Gastroesophageal sphincter (tissue), 4 donors: ENCODE measurements around the gene CRLF2. TPM values are rescaled to one million over a fixed set of nuclear protein-coding genes. Genes with fewer than 3 reads are reported as not detected.
"Not testable (repeated sequence)": the region's sequence is repeated elsewhere in the genome, so short reads cannot be mapped to it uniquely, and the experiment has no call there.

Experiments used
- ATAC-seq: fragments of 150-250 bp; one replicate; pipeline ENCODE4 v1.9.1; 2016; ENCODE audit warnings: mild to moderate bottlenecking, moderate library complexity
- H3K27ac ChIP-seq, 4 donors: fragments of 200-600 bp; sonication (generic) in 3 of 4; 1 replicate in 3 of 4; 2 replicates in 1 of 4; pipeline ENCODE4 v1.5.1; 2016 to 2019
- H3K27me3 ChIP-seq: fragments of 200-600 bp; sonication (generic); one replicate; pipeline ENCODE4 v1.5.1; 2019
- H3K36me3 ChIP-seq, 2 donors: fragments of 200-600 bp; sonication (generic); one replicate each; pipeline ENCODE4 v1.5.1; 2019; ENCODE audit warnings: control low read depth in 1 of 2
- H3K4me1 ChIP-seq, 3 donors: fragments of 200-600 bp; sonication (generic); 1 replicate in 2 of 3; 2 replicates in 1 of 3; pipeline ENCODE4 v1.5.1; 2016 to 2019; ENCODE audit warnings: control low read depth in 2 of 3
- H3K4me3 ChIP-seq, 2 donors: fragments of 200-600 bp; sonication (generic); one replicate each; pipeline ENCODE4 v1.5.1; 2019; ENCODE audit warnings: mild to moderate bottlenecking in 1 of 2, moderate library complexity in 1 of 2
- H3K9me3 ChIP-seq, 3 donors: fragments of 200-600 bp; sonication (generic); one replicate each; pipeline ENCODE4 v1.5.1; 2017 to 2019; ENCODE audit warnings: control low read depth in 2 of 3
- CTCF ChIP-seq, 4 experiments: fragments of 200-600 bp in 2 of 4; fragments of 450-650 bp in 2 of 4; sonication (generic) in 1 of 4; IDR thresholded peaks; one replicate each; pipeline ENCODE4 v1.5.1; 2017 to 2019; ENCODE audit warnings: antibody characterized with exemption in 4 of 4, mild to moderate bottlenecking in 2 of 4, moderate library complexity in 2 of 4
- EP300 ChIP-seq: sonication (generic); formaldehyde crosslinking; IDR thresholded peaks from one replicate; pipeline ENCODE4 v1.6.1; 2017; ENCODE audit warnings: antibody characterized with exemption, mild to moderate bottlenecking
- POLR2A ChIP-seq, 2 donors: fragments of 450-650 bp; IDR thresholded peaks; one replicate each; pipeline ENCODE4 v1.6.1; 2017; ENCODE audit warnings: antibody characterized with exemption in 2 of 2, mild to moderate bottlenecking in 2 of 2, moderate library complexity in 1 of 2
- POLR2AphosphoS5 ChIP-seq: sonication (generic); formaldehyde crosslinking; IDR thresholded peaks from one replicate; pipeline ENCODE4 v1.6.1; 2017; ENCODE audit warnings: antibody characterized with exemption
- WGBS, 2 donors: methylation state at CpG; one replicate each; pipeline ENCODE4 v1.1.5; 2018; ENCODE audit warnings: low coverage in 1 of 2; 5-methylcytosine and 5-hydroxymethylcytosine counted together
- total RNA-seq, 4 donors: library from RNA; depleted of rRNA; stranded (reverse); fragments of >200 nt; gene quantifications; one replicate each; pipeline ENCODE4 v1.1.0, GENCODE V29; 2016

Gene CRLF2
- total RNA-seq, 4 donors from 2014 or later, result 0.93 to 2.3 (median 2.0) TPM; not detected in 1

GRCh38 chrX:1162119-1162916 lies 50.1 kb downstream of the CRLF2 start:
- no peaks in the 10 kb centered on the region for H3K9me3 ChIP-seq
- H3K27ac ChIP-seq, result no peak overlapping the region
- no peak for ATAC-seq
- H3K27me3 ChIP-seq, result peaks cover 34% of the 10 kb centered on the region
- H3K4me3 ChIP-seq, result no peak overlapping the region
- WGBS, 2 donors, result 51 to 73% methylated on average over 2 to 9 of the region's 10 CpGs
- H3K36me3 ChIP-seq, result no peaks in the 10 kb centered on the region
- TF ChIP-seq POLR2A (IDR thresholded peaks at IDR 0.05), result no peak
- TF ChIP-seq EP300, result no peak
- no peak for TF ChIP-seq CTCF (IDR thresholded peaks at IDR 0.05)
- no peak for TF ChIP-seq POLR2AphosphoS5
- H3K4me1 ChIP-seq, result no peaks in the 10 kb centered on the region

DNA sequence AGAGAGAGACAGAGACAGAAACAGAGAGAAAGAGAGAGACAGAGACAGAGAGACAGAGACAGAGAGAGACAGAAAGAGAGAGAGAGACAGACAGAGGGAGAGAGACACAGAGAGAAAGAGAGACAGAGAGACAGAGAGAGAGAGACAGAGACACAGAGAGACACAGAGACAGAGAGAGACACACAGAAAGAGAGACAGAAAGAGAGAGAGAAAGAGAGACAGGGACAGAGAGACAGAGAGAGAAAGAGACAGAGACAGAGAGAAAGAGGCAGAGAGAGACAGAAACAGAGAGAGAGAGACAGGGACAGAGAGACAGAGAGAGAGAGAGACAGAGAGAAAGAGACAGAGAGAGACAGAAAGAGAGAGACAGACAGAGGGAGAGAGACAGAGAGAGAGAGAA lies 52.9 kb downstream of the CRLF2 start:
- peaks cover 40% of the 10 kb centered on the region for H3K27me3 ChIP-seq
- no peaks in the 10 kb centered on the region for H3K4me1 ChIP-seq
- H3K9me3 ChIP-seq, result no peaks in the 10 kb centered on the region
- no peak for ATAC-seq
- H3K4me3 ChIP-seq, result no peak overlapping the region
- no peak overlapping the region for H3K27ac ChIP-seq
- TF ChIP-seq POLR2AphosphoS5 (no peak), EP300 (no peak), CTCF (IDR thresholded peaks at IDR 0.05) (no peak)
- no peaks in the 10 kb centered on the region for H3K36me3 ChIP-seq

DNA sequence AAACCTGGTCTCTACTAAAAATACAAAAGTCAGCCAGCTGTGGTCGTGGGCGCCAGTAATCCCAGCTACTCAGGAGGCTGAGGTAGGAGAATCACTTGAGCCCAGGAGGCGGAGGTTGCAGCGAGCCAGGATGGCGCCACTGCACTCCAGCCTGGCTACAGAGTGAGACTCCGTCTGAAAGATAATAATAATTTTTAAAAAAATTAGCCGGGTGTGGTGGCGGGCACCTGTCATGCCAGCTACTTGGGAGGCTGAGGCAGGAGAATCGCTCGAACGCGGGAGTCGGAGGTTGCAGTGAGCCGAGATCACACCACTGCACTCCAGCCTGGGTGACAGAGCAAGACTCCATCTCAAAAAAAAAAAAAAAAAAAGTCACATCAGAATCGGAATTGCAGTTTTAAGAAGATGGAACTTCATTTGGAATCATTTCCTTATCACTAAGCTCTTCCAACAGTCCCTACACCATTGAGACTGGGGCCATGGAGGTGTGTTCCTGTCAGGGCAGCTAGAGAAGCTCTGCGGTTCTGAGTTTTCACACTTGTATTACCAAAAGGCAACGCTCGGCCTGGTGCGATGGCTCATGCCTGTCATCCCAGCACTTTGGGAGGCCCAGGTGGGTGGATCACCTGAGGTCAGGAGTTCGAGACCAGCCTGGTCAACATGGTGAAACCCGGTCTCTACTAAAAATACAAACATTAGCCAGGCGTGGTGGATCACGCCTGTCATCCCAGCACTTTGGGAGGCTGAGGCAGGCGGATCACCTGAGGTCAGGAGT lies 55.6 kb downstream of the CRLF2 start:
- H3K36me3 ChIP-seq, H3K4me3 ChIP-seq, ATAC-seq, H3K4me1 ChIP-seq, H3K27ac ChIP-seq, H3K9me3 ChIP-seq: not testable (repeated sequence)
- peaks cover 25% of the 10 kb centered on the region for H3K27me3 ChIP-seq
- WGBS, 2 donors, result 76 to 78% methylated on average over 5 to 22 of the region's 24 CpGs

DNA sequence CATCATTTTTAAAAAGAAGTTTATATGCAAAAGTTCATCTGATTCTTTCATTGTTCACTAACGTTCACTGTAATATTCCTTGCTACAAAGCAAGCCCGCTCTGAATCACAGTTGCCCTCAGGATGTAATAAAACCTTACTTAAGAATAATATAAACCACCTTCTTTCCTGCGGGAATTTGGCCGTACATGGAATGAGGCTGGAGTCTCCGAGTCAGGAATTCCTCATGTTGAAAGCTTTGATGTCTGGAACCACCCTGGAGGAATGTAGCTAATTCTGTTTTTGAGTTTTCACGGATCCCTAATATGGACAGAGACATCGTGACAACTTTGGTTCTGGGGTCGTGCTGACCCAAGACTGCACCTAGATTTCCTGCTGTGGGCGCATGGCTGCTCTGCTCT lies 58.5 kb downstream of the CRLF2 start:
- no peaks in the 10 kb centered on the region for H3K9me3 ChIP-seq
- peaks cover 33% of the 10 kb centered on the region for H3K27me3 ChIP-seq
- H3K36me3 ChIP-seq, result no peaks in the 10 kb centered on the region
- no peak overlapping the region for H3K4me3 ChIP-seq
- no peaks in the 10 kb centered on the region for H3K4me1 ChIP-seq
- TF ChIP-seq POLR2A (IDR thresholded peaks at IDR 0.05), result no peak
- no peak for TF ChIP-seq CTCF (IDR thresholded peaks at IDR 0.05)
- no peak for TF ChIP-seq EP300
- no peak for TF ChIP-seq POLR2AphosphoS5
- no peak overlapping the region for H3K27ac ChIP-seq
- no peak for ATAC-seq
- WGBS, 2 donors, result 7 to 19% methylated on average over 7 to 9 of the region's 9 CpGs

DNA sequence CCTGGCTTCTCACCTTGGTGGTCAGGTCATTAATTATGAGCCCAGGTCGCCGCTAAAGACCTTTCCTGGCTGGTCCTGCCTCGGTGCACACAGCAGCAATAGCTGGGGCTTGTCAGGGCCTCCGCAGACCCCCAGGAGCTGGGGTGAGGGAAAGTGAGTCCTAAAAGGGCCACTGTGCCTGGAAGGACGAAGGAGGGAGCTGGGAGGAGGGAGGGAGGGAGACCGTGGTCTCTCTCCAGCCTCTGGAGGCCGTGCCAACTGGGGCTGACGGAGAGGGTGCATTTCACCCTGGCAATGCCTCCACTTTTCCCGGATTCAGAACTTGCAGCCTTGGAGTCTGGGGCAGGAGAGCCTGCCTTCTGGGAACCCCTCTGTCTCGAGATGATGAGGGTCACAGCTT lies 60.4 kb downstream of the CRLF2 start:
- WGBS, 2 donors, result 46% methylated on average over 6 of the region's 10 CpGs; no CpG with 5 or more reads in 1 of the 2 donors
- Histone ChIP-seq H3K4me1 (no peaks in the 10 kb centered on the region), H3K27ac (no peak overlapping the region), H3K36me3 (no peaks in the 10 kb centered on the region), H3K4me3 (no peak overlapping the region), H3K9me3 (peaks cover 0 to 6% (median 0%) of the 10 kb centered on the region in 3 donors), H3K27me3 (peaks cover 47% of the 10 kb centered on the region)
- TF ChIP-seq EP300 (no peak), CTCF (IDR thresholded peaks at IDR 0.05) (no peak), POLR2AphosphoS5 (no peak), POLR2A (IDR thresholded peaks at IDR 0.05) (no peak)
- ATAC-seq, result no peak
